ENCODE measurements around the gene BICD2. TPM values are rescaled to one million over a fixed set of nuclear protein-coding genes. Genes with fewer than 3 reads are reported as not detected.

Gene BICD2
- total and polyA plus RNA-seq, 2 of the 8 experiments (the other 6 are each of a cell fraction or from before 2014, with no cell fraction given): 6.6 to 22.8 TPM

DNA sequence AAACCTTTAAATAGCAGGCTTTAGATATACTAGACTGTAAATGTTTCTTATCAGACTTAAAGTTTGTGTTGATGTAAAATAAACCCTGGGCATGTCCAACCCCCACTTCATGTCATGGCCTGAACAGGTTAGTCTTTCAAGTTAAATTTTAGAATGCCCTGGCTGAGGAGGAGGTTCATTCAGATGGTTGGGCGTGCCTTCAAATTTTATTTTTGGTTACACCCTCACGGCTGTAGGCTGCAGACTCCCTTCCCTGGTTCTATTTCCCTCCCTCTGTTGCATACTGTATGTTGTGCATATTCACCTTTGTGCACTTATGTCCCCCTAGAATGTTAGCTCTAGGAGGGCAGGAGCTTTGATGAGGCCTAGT lies 5.3 kb upstream of the BICD2 start:
- Histone ChIP-seq H3K79me2 (ENCODE audit: control insufficient read depth in 1 of 2, insufficient read depth in 2 of 2, low read length in 2 of 2) (no peaks in the 10 kb centered on the region), H3K9ac (replicated peaks in 1 of 4; ENCODE audit: extremely low read depth in 1 of 4, low read depth in 3 of 4, low read length in 3 of 4) (no peak overlapping the region), H2BK12ac (ENCODE audit: low read depth, low read length) (peak overlapping the region; percentile 44; the same call in 1 of the 2 replicates), H2BK20ac (ENCODE audit: low read length) (0 out of 2 replicates have a peak overlapping the region, but pooled peaks have one; percentile 5), H3K14ac (ENCODE audit: insufficient read length) (no peak overlapping the region), H3K79me1 (ENCODE audit: low read depth, low read length) (no peaks in the 10 kb centered on the region), H3K56ac (replicated peaks; ENCODE audit: insufficient read length, low read depth, low read length) (no peak overlapping the region), H3K4ac (replicated peaks; ENCODE audit: insufficient read length, low read depth, low read length) (no peak overlapping the region), H3K18ac (ENCODE audit: extremely low read depth, low read length) (no peak overlapping the region), H3K36me3 (ENCODE audit: control insufficient read depth in 2 of 4, insufficient read depth in 4 of 4, low read length in 3 of 4) (no peaks in the 10 kb centered on the region), H3K27ac (ENCODE audit: low read depth, low read length) (no peak overlapping the region), H4K20me1 (replicated peaks in 1 of 2; ENCODE audit: control insufficient read depth in 1 of 2, insufficient read depth in 2 of 2, low read length in 2 of 2) (no peaks in the 10 kb centered on the region), H3K9me3 (ENCODE audit: insufficient read depth in 2 of 2, low read depth in 1 of 2, low read length in 1 of 2) (no peaks in the 10 kb centered on the region), H3K4me1 (replicated peaks in 1 of 4; ENCODE audit: control insufficient read depth in 3 of 4, insufficient read depth in 4 of 4, low read length in 3 of 4) (peaks cover 0 to 11% (median 3%) of the 10 kb centered on the region in 4 experiments; a peak in 3 of 7 replicates), H3K23me2 (ENCODE audit: low read depth, low read length) (peaks cover 4% of the 10 kb centered on the region; the same call in 1 of the 2 replicates), H2BK15ac (ENCODE audit: low read length) (no peak overlapping the region), H3K4me2 (ENCODE audit: insufficient read depth in 1 of 2, low read depth in 2 of 2, low read length in 2 of 2) (no peak overlapping the region), H4K5ac (ENCODE audit: insufficient read length, low read depth, low read length) (no peak overlapping the region), H4K8ac (ENCODE audit: extremely low read depth, insufficient read depth, low read length) (no peak overlapping the region), H3K4me3 (ENCODE audit: extremely low read depth in 1 of 4, insufficient read depth in 2 of 4, low read depth in 3 of 4, low read length in 4 of 4) (no peak overlapping the region), H3K27me3 (replicated peaks in 1 of 4; ENCODE audit: control insufficient read depth in 3 of 4, extremely low read depth in 1 of 4, insufficient read depth in 3 of 4, low read length in 3 of 4) (no peaks in the 10 kb centered on the region), H4K91ac (replicated peaks; ENCODE audit: insufficient read length, low read length) (peak overlapping the region; percentile 97), H2BK5ac (ENCODE audit: low read depth, low read length) (peak overlapping the region; percentile 62; the same call in 1 of the 2 replicates), H2AFZ (ENCODE audit: low read length) (peak overlapping the region; percentile 96), H2BK120ac (replicated peaks; ENCODE audit: low read depth, low read length) (peak overlapping the region; percentile 4), H2AK5ac (ENCODE audit: low read depth, low read length) (no peak overlapping the region), H3K23ac (ENCODE audit: insufficient read length) (no peak overlapping the region)
- POLR2A ChIA-PET (ENCODE audit: partially characterized antibody): no interaction called here
- no peak for FAIRE-seq
- 96% methylated on average over 2 of the region's 2 CpGs; no CpG with 5 or more reads in 1 of the 2 experiments for WGBS, 2 experiments (ENCODE audit: extremely low coverage in 1 of 2, insufficient coverage in 1 of 2, insufficient read length in 1 of 2, insufficient replicate concordance in 2 of 2, low coverage in 1 of 2, low lambda C conversion rate in 2 of 2, missing lambda C conversion rate in 1 of 2)
- CTCF ChIA-PET (ENCODE audit: partially characterized antibody): interaction anchor here (0.8 to 3.4 kb wide), 8 partner anchors 10 to 53 kb away, joined by 3 to 16 read pairs (median 4); no protein-coding TSS in a partner anchor
- no peak for DNase-seq (ENCODE audit: low read depth in 1 of 2, low spot score in 2 of 2)
- TF ChIP-seq SIRT6 (IDR thresholded peaks at IDR 0.05; ENCODE audit: low read length) (no peak), EGR1 (IDR thresholded peaks at IDR 0.05; ENCODE audit: borderline replicate concordance, low read depth, low read length) (no peak), GABPA (IDR thresholded peaks at IDR 0.05; ENCODE audit: borderline replicate concordance, insufficient read depth, low read length) (no peak), SP1 (IDR thresholded peaks at IDR 0.05; ENCODE audit: low read depth, low read length) (no peak), JUN (IDR thresholded peaks at IDR 0.05; ENCODE audit: low read depth, low read length) (no peak), RAD21 (IDR thresholded peaks at IDR 0.05 in 1 of 2, conservative IDR thresholded peaks at IDR 0.05 in 1 of 2; ENCODE audit: low read depth in 2 of 2, low read length in 2 of 2) (no peak)
- TF ChIP-seq, protein P1, sequence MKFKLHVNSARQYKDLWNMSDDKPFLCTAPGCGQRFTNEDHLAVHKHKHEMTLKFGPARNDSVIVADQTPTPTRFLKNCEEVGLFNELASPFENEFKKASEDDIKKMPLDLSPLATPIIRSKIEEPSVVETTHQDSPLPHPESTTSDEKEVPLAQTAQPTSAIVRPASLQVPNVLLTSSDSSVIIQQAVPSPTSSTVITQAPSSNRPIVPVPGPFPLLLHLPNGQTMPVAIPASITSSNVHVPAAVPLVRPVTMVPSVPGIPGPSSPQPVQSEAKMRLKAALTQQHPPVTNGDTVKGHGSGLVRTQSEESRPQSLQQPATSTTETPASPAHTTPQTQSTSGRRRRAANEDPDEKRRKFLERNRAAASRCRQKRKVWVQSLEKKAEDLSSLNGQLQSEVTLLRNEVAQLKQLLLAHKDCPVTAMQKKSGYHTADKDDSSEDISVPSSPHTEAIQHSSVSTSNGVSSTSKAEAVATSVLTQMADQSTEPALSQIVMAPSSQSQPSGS (IDR thresholded peaks at IDR 0.05; ENCODE audit: low read length): no peak

Measured in H1 (cell line).